Trophoblast cell (in vitro differentiated cells and primary cell): ENCODE results near the gene ASTN2.

Source experiments
- DNase-seq, 2 donors: peaks; one replicate each; pipeline ENCODE4 v3.0.0-alpha.2; 2016
- H2AFZ ChIP-seq: 2 replicates; pipeline ENCODE4 v1.6.1; 2013; ENCODE audit warnings: low read length, moderate library complexity, mild to moderate bottlenecking; ENCODE audit not compliant: insufficient read depth, poor library complexity
- H2AK5ac ChIP-seq: 2 replicates; pipeline ENCODE4 v1.6.1; 2013; ENCODE audit warnings: mild to moderate bottlenecking, low read length
- H2BK120ac ChIP-seq: 2 replicates; pipeline ENCODE4 v1.6.1; 2013; ENCODE audit warnings: low read length, mild to moderate bottlenecking, moderate library complexity; ENCODE audit not compliant: insufficient read depth, poor library complexity
- H2BK12ac ChIP-seq: 2 replicates; pipeline ENCODE4 v1.6.1; 2013; ENCODE audit warnings: mild to moderate bottlenecking, low read length, moderate library complexity
- H2BK5ac ChIP-seq: 2 replicates; pipeline ENCODE4 v1.6.1; 2013; ENCODE audit warnings: low read length, low read depth, moderate library complexity, mild to moderate bottlenecking; ENCODE audit not compliant: poor library complexity
- H3K14ac ChIP-seq: 2 replicates; pipeline ENCODE4 v1.6.1; 2013; ENCODE audit warnings: mild to moderate bottlenecking, low read length
- H3K18ac ChIP-seq: 2 replicates; pipeline ENCODE4 v1.6.1; 2013; ENCODE audit warnings: mild to moderate bottlenecking, low read length
- H3K23ac ChIP-seq: 2 replicates; pipeline ENCODE4 v1.6.1; 2013; ENCODE audit warnings: low read length
- H3K27ac ChIP-seq: 2 replicates; pipeline ENCODE4 v1.5.1; 2013; ENCODE audit warnings: low read depth, mild to moderate bottlenecking, inconsistent platforms, low read length, moderate library complexity
- H3K27me3 ChIP-seq: 2 replicates; pipeline ENCODE4 v1.6.1; 2013; ENCODE audit warnings: inconsistent platforms, mild to moderate bottlenecking, low read length, moderate library complexity; ENCODE audit not compliant: insufficient read depth
- H3K36me3 ChIP-seq, 2 experiments: 1 replicate in 1 of 2; 2 replicates in 1 of 2; pipeline ENCODE4 v1.6.1; 2013; ENCODE audit warnings: low read length in 2 of 2, mild to moderate bottlenecking in 2 of 2, moderate library complexity in 1 of 2; ENCODE audit not compliant: insufficient read depth in 2 of 2, control insufficient read depth in 1 of 2
- H3K4ac ChIP-seq: 2 replicates; pipeline ENCODE4 v1.6.1; 2013; ENCODE audit warnings: low read depth, mild to moderate bottlenecking, low read length, moderate library complexity
- H3K4me1 ChIP-seq, 2 experiments: 1 replicate in 1 of 2; 2 replicates in 1 of 2; pipeline ENCODE4 v1.6.1; 2013; ENCODE audit warnings: low read length in 2 of 2, mild to moderate bottlenecking in 2 of 2, moderate library complexity in 1 of 2; ENCODE audit not compliant: insufficient read depth in 2 of 2, control insufficient read depth in 1 of 2
- H3K4me2 ChIP-seq: 2 replicates; pipeline ENCODE4 v1.6.1; 2013; ENCODE audit warnings: inconsistent platforms, mild to moderate bottlenecking, low read length, moderate library complexity
- H3K4me3 ChIP-seq: 2 replicates; pipeline ENCODE4 v1.5.1; 2013; ENCODE audit warnings: mild to moderate bottlenecking, low read depth, low read length, inconsistent platforms
- H3K79me1 ChIP-seq: one replicate; pipeline ENCODE4 v1.6.1; 2013; ENCODE audit warnings: low read length
- H3K79me2 ChIP-seq: 2 replicates; pipeline ENCODE4 v1.6.1; 2013; ENCODE audit warnings: low read length, mild to moderate bottlenecking; ENCODE audit not compliant: control insufficient read depth, insufficient read depth, poor library complexity
- H3K9ac ChIP-seq: 2 replicates; pipeline ENCODE4 v1.6.1; 2013; ENCODE audit warnings: mild to moderate bottlenecking, low read length
- H3K9me3 ChIP-seq: 2 replicates; pipeline ENCODE4 v1.6.1; 2013; ENCODE audit warnings: low read depth, mild to moderate bottlenecking, control low read depth, inconsistent platforms, low read length; ENCODE audit not compliant: insufficient read depth
- H4K12ac ChIP-seq: 2 replicates; pipeline ENCODE4 v1.6.1; 2013; ENCODE audit warnings: low read depth, mild to moderate bottlenecking, low read length, moderate library complexity
- H4K8ac ChIP-seq: 2 replicates; pipeline ENCODE4 v1.6.1; 2013; ENCODE audit warnings: low read depth, mild to moderate bottlenecking, low read length, moderate library complexity
- H4K91ac ChIP-seq: one replicate; pipeline ENCODE4 v1.6.1; 2013; ENCODE audit warnings: low read depth, mild to moderate bottlenecking, low read length, moderate library complexity
- WGBS: extraction: QIAGEN DNeasy Blood & Tissue Kit; methylation state at CpG from one replicate; pipeline ENCODE4 v1.1.7; 2013; ENCODE audit warnings: missing lambda C conversion rate; ENCODE audit not compliant: insufficient read length, insufficient coverage; ENCODE audit errors: extremely low coverage; 5-methylcytosine and 5-hydroxymethylcytosine counted together

ASTN2 gene

DNA sequence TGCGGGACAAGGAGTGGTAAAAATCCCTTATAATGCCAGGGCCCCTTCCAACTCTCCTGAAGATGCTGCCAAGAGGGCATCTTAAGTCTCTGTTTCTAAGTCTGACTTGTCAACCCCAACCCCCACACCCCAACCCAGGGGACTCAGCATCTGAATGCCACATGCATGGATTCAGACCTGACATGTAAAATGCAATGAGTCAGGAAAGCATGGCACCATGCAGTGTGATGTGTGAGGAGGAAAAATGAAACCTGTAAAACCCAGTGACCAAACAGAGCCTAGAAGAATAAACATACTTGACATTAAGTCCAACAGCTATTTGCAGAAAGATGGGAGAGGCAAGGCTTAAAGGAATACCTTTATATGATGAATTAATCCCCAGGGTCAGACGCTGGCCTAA lies 112.4 kb downstream of the ASTN2 start:
- Histone ChIP-seq H3K14ac (no peak overlapping the region), H3K4me1 (no peaks in the 10 kb centered on the region), H3K27ac (no peak overlapping the region), H3K4me3 (no peak overlapping the region), H3K18ac (no peak overlapping the region), H4K8ac (no peak overlapping the region), H3K4ac (no peak overlapping the region), H4K91ac (no peak overlapping the region), H3K79me1 (no peaks in the 10 kb centered on the region), H4K12ac (no peak overlapping the region), H3K4me2 (no peak overlapping the region), H3K79me2 (no peaks in the 10 kb centered on the region), H3K36me3 (no peaks in the 10 kb centered on the region), H2AK5ac (no peak overlapping the region), H2BK12ac (no peak overlapping the region), H2BK5ac (no peak overlapping the region), H2BK120ac (no peak overlapping the region), H3K27me3 (no peaks in the 10 kb centered on the region), H2AFZ (no peak overlapping the region), H3K9me3 (peaks cover 2% of the 10 kb centered on the region), H3K23ac (no peak overlapping the region), H3K9ac (no peak overlapping the region)
- no peak for DNase-seq
- WGBS, result no CpG with 5 or more reads among the region's 2 CpGs

DNA sequence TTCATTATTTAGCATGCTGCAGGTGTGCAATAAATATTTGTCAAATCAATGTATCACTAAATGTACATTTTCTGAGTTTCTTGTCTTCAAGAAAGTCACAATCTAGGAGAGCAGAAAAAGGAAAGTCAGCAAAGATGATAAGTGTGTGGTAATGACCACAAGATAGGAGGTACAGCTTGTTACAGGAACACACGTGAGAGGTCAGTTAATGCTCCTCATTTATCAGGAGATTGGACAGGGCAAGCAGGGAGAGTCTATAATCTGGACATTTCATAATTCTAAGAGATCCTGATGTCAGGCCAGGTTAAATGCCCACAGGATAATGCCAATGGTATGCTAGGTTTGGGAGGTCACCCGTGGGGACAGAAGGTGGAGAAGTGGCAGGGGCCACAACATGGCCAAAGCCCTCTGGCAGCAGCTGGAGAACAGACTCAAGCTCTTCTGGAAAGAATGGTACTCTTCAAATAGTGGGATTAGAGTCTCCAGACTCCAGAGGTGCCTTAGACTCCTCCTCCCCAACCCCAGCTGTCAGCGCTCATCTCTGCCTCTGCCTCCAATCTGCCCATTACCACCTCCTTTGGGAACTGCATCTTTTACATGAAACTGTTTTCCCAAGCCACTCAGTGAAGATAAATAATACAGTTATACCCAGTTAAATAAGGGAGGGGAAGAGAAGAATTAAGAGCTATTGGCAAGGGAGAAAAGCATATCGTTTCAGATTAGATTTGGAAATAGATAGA lies 114.3 kb downstream of the ASTN2 start:
- no peak overlapping the region for H2AFZ ChIP-seq
- H3K4me2 ChIP-seq, result no peak overlapping the region
- no CpG with 5 or more reads among the region's 4 CpGs for WGBS

DNA sequence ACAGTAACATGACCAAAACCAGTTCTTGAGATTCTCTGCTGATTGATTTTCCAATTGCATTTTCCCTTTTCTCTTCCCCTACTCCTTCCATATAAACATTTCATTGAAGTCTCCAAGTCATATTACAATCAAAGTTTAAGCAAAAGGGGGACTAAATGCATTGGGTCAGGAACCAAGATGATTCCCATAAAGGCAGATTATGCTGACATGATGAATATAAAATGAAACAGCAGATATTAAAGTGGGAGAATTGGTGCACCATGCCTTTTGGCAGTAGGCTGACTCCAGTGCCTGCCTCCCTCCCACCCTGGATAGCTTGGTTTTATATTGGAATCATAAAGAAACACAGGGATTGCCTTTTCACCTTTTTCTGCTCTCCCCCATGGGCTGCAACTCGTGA lies 118.4 kb downstream of the ASTN2 start:
- DNase-seq, result no peak
- no peaks in the 10 kb centered on the region for H3K27me3 ChIP-seq
- H3K4ac ChIP-seq, result no peak overlapping the region
- H3K9me3 ChIP-seq, result no peaks in the 10 kb centered on the region
- H2BK12ac ChIP-seq, result no peak overlapping the region
- no peak overlapping the region for H4K12ac ChIP-seq
- no peak overlapping the region for H2AFZ ChIP-seq
- H3K18ac ChIP-seq, result no peak overlapping the region
- H3K36me3 ChIP-seq, result no peaks in the 10 kb centered on the region
- no peaks in the 10 kb centered on the region for H3K4me1 ChIP-seq
- WGBS, result no CpG with 5 or more reads among the region's 1 CpG
- H3K27ac ChIP-seq, result no peak overlapping the region
- no peak overlapping the region for H3K9ac ChIP-seq
- H2BK5ac ChIP-seq, result no peak overlapping the region
- no peak overlapping the region for H2BK120ac ChIP-seq
- no peak overlapping the region for H3K4me2 ChIP-seq
- no peak overlapping the region for H3K23ac ChIP-seq
- no peaks in the 10 kb centered on the region for H3K79me2 ChIP-seq
- H3K4me3 ChIP-seq, result no peak overlapping the region
- no peak overlapping the region for H4K8ac ChIP-seq
- H2AK5ac ChIP-seq, result no peak overlapping the region
- H4K91ac ChIP-seq, result no peak overlapping the region
- no peak overlapping the region for H3K14ac ChIP-seq
- H3K79me1 ChIP-seq, result no peaks in the 10 kb centered on the region

More for the DNA sequence above, 114.3 kb downstream of the ASTN2 start:
- H3K9ac ChIP-seq, result peak overlapping the region; percentile 42
- H3K4me3 ChIP-seq, result no peak overlapping the region
- H3K36me3 ChIP-seq, result no peaks in the 10 kb centered on the region
- no peak overlapping the region for H2AK5ac ChIP-seq
- no peaks in the 10 kb centered on the region for H3K79me1 ChIP-seq
- H3K9me3 ChIP-seq, result peaks cover 2% of the 10 kb centered on the region
- no peak overlapping the region for H4K8ac ChIP-seq
- no peak overlapping the region for H2BK12ac ChIP-seq
- no peak for DNase-seq
- H3K79me2 ChIP-seq, result no peaks in the 10 kb centered on the region
- H2BK5ac ChIP-seq, result no peak overlapping the region
- H4K12ac ChIP-seq, result no peak overlapping the region
- no peaks in the 10 kb centered on the region for H3K27me3 ChIP-seq
- no peak overlapping the region for H3K27ac ChIP-seq
- H4K91ac ChIP-seq, result no peak overlapping the region
- no peaks in the 10 kb centered on the region for H3K4me1 ChIP-seq
- no peak overlapping the region for H3K18ac ChIP-seq
- no peak overlapping the region for H2BK120ac ChIP-seq
- H3K14ac ChIP-seq, result no peak overlapping the region
- H3K4ac ChIP-seq, result no peak overlapping the region
- no peak overlapping the region for H3K23ac ChIP-seq

DNA sequence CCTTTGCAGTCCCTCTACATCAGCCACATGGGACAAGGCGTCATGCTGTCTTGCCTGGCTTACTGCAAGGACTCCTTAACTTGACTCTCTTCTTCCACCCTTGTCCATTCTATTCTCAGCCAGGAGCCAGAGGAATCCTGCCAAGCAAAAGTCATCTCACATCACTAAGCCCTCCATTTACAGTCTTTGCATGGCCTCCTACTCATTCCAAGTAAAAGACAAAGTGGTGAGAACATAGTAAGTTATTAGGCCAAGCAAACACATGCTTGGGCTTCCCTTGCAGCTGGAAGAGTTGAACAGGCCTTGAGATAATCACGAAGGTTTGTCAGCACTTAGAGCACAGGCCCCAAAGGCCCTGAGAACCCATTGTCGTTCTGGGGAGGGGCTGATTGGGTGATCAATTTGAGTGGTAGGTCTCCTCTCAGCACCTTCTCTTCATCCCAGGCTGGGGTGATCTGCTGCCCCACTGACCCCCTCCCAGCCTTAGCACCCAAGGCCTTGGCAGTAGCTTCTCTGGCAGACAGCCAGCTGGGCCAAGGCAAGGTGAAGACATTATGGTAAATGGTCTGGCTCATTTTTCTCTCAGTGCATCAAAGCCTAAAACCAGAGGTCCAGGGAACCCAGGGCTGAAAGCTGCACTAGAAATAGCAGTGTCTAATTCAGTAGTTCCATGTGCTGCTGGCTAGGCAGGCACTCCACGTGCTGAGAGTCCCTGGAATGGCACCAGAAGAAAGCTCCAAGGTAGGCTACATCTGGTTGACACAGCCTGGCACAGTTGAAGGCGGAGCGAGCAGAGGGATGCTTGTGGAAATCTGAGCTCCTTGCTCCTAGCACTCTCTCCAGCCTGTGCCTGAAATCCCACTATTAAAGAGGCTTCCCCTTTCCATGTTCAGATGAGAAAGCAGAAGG lies 121.4 kb downstream of the ASTN2 start:
- no peak overlapping the region for H3K23ac ChIP-seq
- H2BK5ac ChIP-seq, result no peak overlapping the region
- no peaks in the 10 kb centered on the region for H3K36me3 ChIP-seq

More for the DNA sequence above, 121.4 kb downstream of the ASTN2 start:
- H2AK5ac ChIP-seq, result no peak overlapping the region
- H2AFZ ChIP-seq, result no peak overlapping the region
- no peaks in the 10 kb centered on the region for H3K27me3 ChIP-seq
- H4K12ac ChIP-seq, result no peak overlapping the region
- no peak overlapping the region for H3K27ac ChIP-seq
- no peak overlapping the region for H3K18ac ChIP-seq
- WGBS, result no CpG with 5 or more reads among the region's 6 CpGs
- no peaks in the 10 kb centered on the region for H3K79me2 ChIP-seq
- no peak overlapping the region for H3K4me2 ChIP-seq
- no peak for DNase-seq
- no peak overlapping the region for H3K14ac ChIP-seq
- no peak overlapping the region for H3K4me3 ChIP-seq
- H2BK120ac ChIP-seq, result no peak overlapping the region
- H3K9me3 ChIP-seq, result no peaks in the 10 kb centered on the region
- H3K9ac ChIP-seq, result no peak overlapping the region
- no peak overlapping the region for H4K91ac ChIP-seq
- no peaks in the 10 kb centered on the region for H3K4me1 ChIP-seq
- no peaks in the 10 kb centered on the region for H3K79me1 ChIP-seq
- H3K4ac ChIP-seq, result no peak overlapping the region
- no peak overlapping the region for H4K8ac ChIP-seq
- no peak overlapping the region for H2BK12ac ChIP-seq
